HG03064 (cell line): ENCODE results near the gene AJUBA.
"Not testable (repeated sequence)": the region's sequence is repeated elsewhere in the genome, so short reads cannot be mapped to it uniquely, and the experiment has no call there.

Experiments used
- ATAC-seq: cut with Tn5 transposase; IDR thresholded peaks from one replicate; pipeline ENCODE4 v1.9.1; 2021; ENCODE audit warnings: low read depth; ENCODE audit not compliant: unreplicated experiment

Gene AJUBA

GRCh38 chr14:22982477-22983245 is at the start of gene AJUBA:
Gene AJUBA (minus strand): TSS chr14:22982551. CDS start chr14:22982266, 285 bp downstream.
- no peak for ATAC-seq

GRCh38 chr14:23030936-23031335 is 48.6 kb upstream of the AJUBA start:
- no peak for ATAC-seq

GRCh38 chr14:23028799-23029198 is 46.4 kb upstream of the AJUBA start:
- ATAC-seq: no peak

GRCh38 chr14:23025151-23025814 is 42.9 kb upstream of the AJUBA start:
- no peak for ATAC-seq

- no peak for ATAC-seq
These were observed 42.3 kb upstream of the AJUBA start for GRCh38 chr14:23024612-23025075.

- no peak for ATAC-seq
These were observed 41.4 kb upstream of the AJUBA start for GRCh38 chr14:23023795-23024152.

- no peak for ATAC-seq
These were observed 40.9 kb upstream of the AJUBA start for GRCh38 chr14:23023022-23023794.

- no peak for ATAC-seq
These were observed 39.6 kb upstream of the AJUBA start for GRCh38 chr14:23021889-23022442.

GRCh38 chr14:23021434-23021833 is 39.1 kb upstream of the AJUBA start:
- no peak for ATAC-seq

- no peak for ATAC-seq
These were observed 38.1 kb upstream of the AJUBA start for GRCh38 chr14:23020143-23021128.

- no peak for ATAC-seq
These were observed 35.8 kb upstream of the AJUBA start for GRCh38 chr14:23018107-23018506.

- no peak for ATAC-seq
These were observed 34.7 kb upstream of the AJUBA start for GRCh38 chr14:23017091-23017490.

- ATAC-seq: no peak
These were observed 33.3 kb upstream of the AJUBA start for GRCh38 chr14:23015618-23016017.

GRCh38 chr14:23013749-23014054 is 31.4 kb upstream of the AJUBA start:
- not testable (repeated sequence) for ATAC-seq

GRCh38 chr14:23013054-23013748 is 30.9 kb upstream of the AJUBA start:
- no peak for ATAC-seq

GRCh38 chr14:23009939-23010726 is 27.8 kb upstream of the AJUBA start, which contains the start of gene C14orf93:
Gene C14orf93 (minus strand): TSS chr14:23010143. CDS start chr14:22999023, 11,120 bp downstream.
- no peak for ATAC-seq

GRCh38 chr14:23009483-23009938 is 27.2 kb upstream of the AJUBA start:
- ATAC-seq: no peak

- ATAC-seq: no peak
These were observed 26.5 kb upstream of the AJUBA start for GRCh38 chr14:23008831-23009230.
